Hindlimb muscle (tissue), 1 donor: Measurements from ENCODE around the gene CST2. TPM values are rescaled to one million over a fixed set of nuclear protein-coding genes. Genes with fewer than 3 reads are reported as not detected.
"Not testable (repeated sequence)": the region's sequence is repeated elsewhere in the genome, so short reads cannot be mapped to it uniquely, and the experiment has no call there.

ENCODE experiments used
- DNase-seq: peaks from one replicate; pipeline ENCODE4 v3.0.0-alpha.2; 2013
- polyA plus RNA-seq: library from polyadenylated mRNA; unstranded; fragments of 120-200 nt; gene quantifications from one replicate; pipeline ENCODE4 v1.2.1, GENCODE V29; 2013; ENCODE audit not compliant: insufficient read length

CST2 gene
- not detected for polyA plus RNA-seq

- no peak for DNase-seq
Measured at GRCh38 chr20:23826541-23827021, at the start of gene CST2. TSS of gene CST2 (minus strand) at chr20:23826729. CDS start at chr20:23826660, 69 bp downstream.

GRCh38 chr20:23875606-23876237 lies 49.2 kb upstream of the CST2 start:
- no peak for DNase-seq

- DNase-seq = no peak
Measured at GRCh38 chr20:23874747-23875146, 48.2 kb upstream of the CST2 start.

GRCh38 chr20:23873370-23874015 lies 47.0 kb upstream of the CST2 start:
- no peak for DNase-seq

GRCh38 chr20:23872065-23872464 lies 45.5 kb upstream of the CST2 start:
- no peak for DNase-seq

- no peak for DNase-seq
Measured at GRCh38 chr20:23870461-23870860, 43.9 kb upstream of the CST2 start.

- DNase-seq = no peak
Measured at GRCh38 chr20:23869520-23869919, 43.0 kb upstream of the CST2 start.

GRCh38 chr20:23868321-23868720 lies 41.8 kb upstream of the CST2 start:
- DNase-seq = no peak

- no peak for DNase-seq
Measured at GRCh38 chr20:23867152-23867776, 40.7 kb upstream of the CST2 start.

GRCh38 chr20:23860771-23861170 lies 34.2 kb upstream of the CST2 start:
- not testable (repeated sequence) for DNase-seq

- DNase-seq = no peak
Measured at GRCh38 chr20:23857962-23858595, 31.6 kb upstream of the CST2 start.

- no peak for DNase-seq
Measured at GRCh38 chr20:23856736-23857135, 30.2 kb upstream of the CST2 start.

GRCh38 chr20:23856226-23856625 lies 29.7 kb upstream of the CST2 start:
- DNase-seq = no peak

GRCh38 chr20:23841693-23842092 lies 15.2 kb upstream of the CST2 start:
- DNase-seq = no peak

- no peak for DNase-seq
Measured at GRCh38 chr20:23835716-23836115, 9.2 kb upstream of the CST2 start.

GRCh38 chr20:23832775-23833513 lies 6.4 kb upstream of the CST2 start:
- no peak for DNase-seq

- not testable (repeated sequence) for DNase-seq
Measured at GRCh38 chr20:23831961-23832360, 5.4 kb upstream of the CST2 start.

- DNase-seq = no peak
Measured at GRCh38 chr20:23823621-23824324, 2.8 kb downstream of the CST2 start.

GRCh38 chr20:23823111-23823510 lies 3.4 kb downstream of the CST2 start:
- DNase-seq = peak; percentile 47

GRCh38 chr20:23820493-23820892 lies 6.0 kb downstream of the CST2 start:
- DNase-seq = no peak

- DNase-seq = not testable (repeated sequence)
Measured at GRCh38 chr20:23811559-23811958, 15.0 kb downstream of the CST2 start.

GRCh38 chr20:23810349-23810748 lies 16.2 kb downstream of the CST2 start:
- DNase-seq = not testable (repeated sequence)
